Mucosa of descending colon (tissue), 3 donors: ENCODE results near the gene OSBPL1A. TPM values are rescaled to one million over a fixed set of nuclear protein-coding genes. Genes with fewer than 3 reads are reported as not detected.

Experiments
- ATAC-seq: fragments of 200-7000 bp; cut with Tn5 transposase; one replicate; pipeline ENCODE4 v1.9.1; 2020; ENCODE audit warnings: mild to moderate bottlenecking, moderate library complexity
- DNase-seq, 3 donors: peaks; one replicate each; pipeline ENCODE4 v3.0.0-alpha.2; 2020
- H3K36me3 ChIP-seq: fragments of 200-600 bp; one replicate; pipeline ENCODE4 v1.8.0; 2021; ENCODE audit warnings: low read depth, mild to moderate bottlenecking
- H3K4me1 ChIP-seq: fragments of 200-600 bp; one replicate; pipeline ENCODE4 v1.8.0; 2021; ENCODE audit warnings: low read depth, mild to moderate bottlenecking
- H3K4me3 ChIP-seq: fragments of 200-600 bp; one replicate; pipeline ENCODE4 v1.8.0; 2021; ENCODE audit warnings: mild to moderate bottlenecking
- H3K9me3 ChIP-seq: fragments of 200-600 bp; one replicate; pipeline ENCODE4 v1.8.0; 2021; ENCODE audit warnings: mild to moderate bottlenecking
- intact Hi-C, 2 donors: fragments of 100-400 bp; cut with DNase I in 1 of 2; cut with micrococcal nuclease in 1 of 2; formaldehyde crosslinking; loops; one replicate each; pipeline versions ENCODE4 v1.11.0 to v1.11.1; 2022; cut with DNase I, micrococcal nuclease
- total RNA-seq, 3 donors: library from RNA; stranded (reverse); fragmentation: NEBNext Ultra II Directional in 2 of 3; extraction: Animal tissue kit (Norgen Biotek cat#: 25700) in 2 of 3; gene quantifications; one replicate each; pipeline versions ENCODE4 v1.2.1 to v1.2.4, GENCODE V29; 2021 to 2023
- TF ChIP-seq, protein P1 (sequence below): fragments of 200-600 bp; IDR thresholded peaks from one replicate; pipeline ENCODE4 v1.8.0; 2022; ENCODE audit warnings: antibody characterized with exemption, mild to moderate bottlenecking
- donor health status: DM: no; HTN: no; CAD: no; lungs with moderate emphysema.
- donor health status: DM: no; HTN: no; CAD: no.
- donor health status: DM: no; HTN: yes; CAD: no.

Gene OSBPL1A
- total RNA-seq, 3 donors from 2014 or later: 32.5 to 77.5 (median 69.8) TPM

- intact Hi-C loops: no loop called here
- Histone ChIP-seq H3K9me3 (no peaks in the 10 kb centered on the region), H3K4me3 (no peak overlapping the region), H3K4me1 (no peaks in the 10 kb centered on the region), H3K36me3 (no peaks in the 10 kb centered on the region)
- no peak for ATAC-seq
- DNase-seq: no peak
- TF ChIP-seq, protein P1, sequence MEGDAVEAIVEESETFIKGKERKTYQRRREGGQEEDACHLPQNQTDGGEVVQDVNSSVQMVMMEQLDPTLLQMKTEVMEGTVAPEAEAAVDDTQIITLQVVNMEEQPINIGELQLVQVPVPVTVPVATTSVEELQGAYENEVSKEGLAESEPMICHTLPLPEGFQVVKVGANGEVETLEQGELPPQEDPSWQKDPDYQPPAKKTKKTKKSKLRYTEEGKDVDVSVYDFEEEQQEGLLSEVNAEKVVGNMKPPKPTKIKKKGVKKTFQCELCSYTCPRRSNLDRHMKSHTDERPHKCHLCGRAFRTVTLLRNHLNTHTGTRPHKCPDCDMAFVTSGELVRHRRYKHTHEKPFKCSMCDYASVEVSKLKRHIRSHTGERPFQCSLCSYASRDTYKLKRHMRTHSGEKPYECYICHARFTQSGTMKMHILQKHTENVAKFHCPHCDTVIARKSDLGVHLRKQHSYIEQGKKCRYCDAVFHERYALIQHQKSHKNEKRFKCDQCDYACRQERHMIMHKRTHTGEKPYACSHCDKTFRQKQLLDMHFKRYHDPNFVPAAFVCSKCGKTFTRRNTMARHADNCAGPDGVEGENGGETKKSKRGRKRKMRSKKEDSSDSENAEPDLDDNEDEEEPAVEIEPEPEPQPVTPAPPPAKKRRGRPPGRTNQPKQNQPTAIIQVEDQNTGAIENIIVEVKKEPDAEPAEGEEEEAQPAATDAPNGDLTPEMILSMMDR: no peak
Observed at GRCh38 chr18:24370120-24370519, 27.5 kb downstream of the OSBPL1A start.

- ATAC-seq: no peak
- no peaks in the 10 kb centered on the region for H3K36me3 ChIP-seq
Observed at GRCh38 chr18:24369426-24369825, 28.2 kb downstream of the OSBPL1A start.

GRCh38 chr18:24368749-24369148 is 28.9 kb downstream of the OSBPL1A start:
- TF ChIP-seq, protein P1: no peak
- no peaks in the 10 kb centered on the region for H3K36me3 ChIP-seq
- ATAC-seq (no peak), DNase-seq (no peak)
- H3K4me1 ChIP-seq: no peaks in the 10 kb centered on the region
- H3K9me3 ChIP-seq: no peaks in the 10 kb centered on the region
- intact Hi-C loops: no loop called here
- H3K4me3 ChIP-seq: no peak overlapping the region

More at GRCh38 chr18:24369426-24369825, 28.2 kb downstream of the OSBPL1A start:
- intact Hi-C loops: no loop called here
- no peaks in the 10 kb centered on the region for H3K9me3 ChIP-seq
- no peaks in the 10 kb centered on the region for H3K4me1 ChIP-seq
- no peak overlapping the region for H3K4me3 ChIP-seq
- DNase-seq: no peak
- TF ChIP-seq, protein P1: no peak

DNA sequence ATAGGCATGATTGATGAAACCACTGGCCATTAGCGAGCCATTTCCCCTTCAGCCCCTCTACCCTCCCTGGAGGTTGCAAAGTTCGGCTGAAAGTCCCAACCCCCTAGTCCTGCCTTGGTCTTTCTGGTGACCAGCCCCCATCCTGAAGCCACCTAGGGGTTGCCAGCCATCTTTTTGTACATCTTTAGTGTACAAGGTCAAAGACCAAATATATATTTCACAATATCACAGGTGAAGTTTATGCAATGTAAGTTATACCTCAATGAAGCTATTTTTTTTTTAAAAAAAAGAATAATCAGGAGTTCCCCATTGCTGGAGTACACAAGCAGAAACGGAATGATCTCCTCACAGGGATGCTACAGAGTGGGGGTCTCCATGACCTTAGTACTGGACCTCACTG is 31.3 kb downstream of the OSBPL1A start:
- H3K4me3 ChIP-seq: no peak overlapping the region
- H3K36me3 ChIP-seq: no peaks in the 10 kb centered on the region
- intact Hi-C loops: no loop called here
- H3K9me3 ChIP-seq: no peaks in the 10 kb centered on the region
- ATAC-seq: no peak
- TF ChIP-seq, protein P1: no peak
- no peak for DNase-seq
- no peaks in the 10 kb centered on the region for H3K4me1 ChIP-seq

DNA sequence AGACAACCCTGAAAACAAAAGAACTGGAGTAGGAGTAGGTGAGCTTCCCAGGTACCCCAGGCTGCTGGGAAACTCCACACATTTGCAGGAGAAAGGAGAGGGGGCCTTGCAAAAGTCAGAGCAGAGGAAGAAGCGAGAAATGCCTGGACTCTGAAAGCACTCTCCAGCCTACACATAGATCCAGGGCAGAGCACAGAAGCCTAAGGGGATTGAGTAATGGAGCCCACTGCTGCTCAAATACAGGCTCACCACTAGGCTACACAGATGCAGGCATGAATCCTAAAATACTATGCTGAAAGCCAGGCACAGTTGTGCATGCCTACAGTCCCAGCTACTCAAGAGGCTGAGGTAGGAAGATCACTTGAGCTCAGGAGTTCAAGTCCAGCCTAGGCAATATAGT is 33.4 kb downstream of the OSBPL1A start:
- H3K36me3 ChIP-seq: no peaks in the 10 kb centered on the region
- H3K4me1 ChIP-seq: no peaks in the 10 kb centered on the region
- DNase-seq (no peak), ATAC-seq (no peak)
- intact Hi-C loops: loop anchor here in 1 of 2 donors (5.0 kb wide), 1 partner anchor 123 kb away; no protein-coding TSS in a partner anchor
- H3K4me3 ChIP-seq: no peak overlapping the region
- H3K9me3 ChIP-seq: no peaks in the 10 kb centered on the region
- TF ChIP-seq, protein P1: no peak

DNA sequence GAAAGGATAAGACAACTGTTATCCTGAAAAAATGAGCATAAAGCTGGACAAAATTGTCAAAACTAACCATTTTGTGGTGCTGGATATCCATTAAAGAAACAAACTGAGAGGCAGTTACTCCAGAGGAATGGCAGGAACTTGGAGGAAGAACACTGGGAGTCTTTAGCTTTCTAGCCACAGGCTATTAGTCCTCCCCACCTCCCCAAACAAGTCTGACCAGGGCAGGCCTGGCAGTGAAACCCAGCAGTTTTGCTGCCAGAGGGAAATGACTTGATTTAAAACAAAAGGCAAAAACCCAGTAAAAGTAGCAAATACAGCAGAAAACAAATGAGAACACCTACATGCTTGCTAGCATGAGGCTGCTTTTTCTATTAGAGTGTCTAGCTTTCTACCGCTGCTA is 34.9 kb downstream of the OSBPL1A start:
- DNase-seq: no peak
- no peak for ATAC-seq
- no peaks in the 10 kb centered on the region for H3K4me1 ChIP-seq
- TF ChIP-seq, protein P1: no peak
- H3K4me3 ChIP-seq: no peak overlapping the region
- H3K9me3 ChIP-seq: no peaks in the 10 kb centered on the region
- intact Hi-C loops: loop anchor here in 1 of 2 donors (5.0 kb wide), 1 partner anchor 125 kb away; no protein-coding TSS in a partner anchor
- no peaks in the 10 kb centered on the region for H3K36me3 ChIP-seq
